ENCODE results near the gene TIGD6.

DNA sequence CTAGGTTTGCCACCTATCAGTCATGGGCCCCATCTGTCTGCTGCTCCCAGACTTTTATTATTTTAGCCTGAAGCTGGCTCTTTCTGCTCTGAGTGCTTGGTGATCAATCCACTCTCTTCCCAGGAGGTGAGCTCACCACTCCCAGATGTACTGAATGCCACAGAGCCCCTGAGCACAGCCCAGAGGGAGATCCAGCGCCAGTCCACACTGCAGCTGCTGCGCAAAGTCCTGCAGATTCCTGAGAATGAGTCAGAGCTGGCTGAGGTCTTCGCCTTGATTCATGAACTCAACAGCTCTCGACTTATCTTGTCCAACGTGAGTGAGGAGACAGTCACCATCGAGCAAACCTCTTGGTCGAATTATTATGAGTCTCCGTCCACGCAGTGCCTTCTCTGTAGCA, 36.1 kb upstream of the TIGD6 start:
- TF ChIP-seq CTCF (IDR thresholded peaks at IDR 0.05) = no peak
- no peak for TF ChIP-seq POLR2A (IDR thresholded peaks at IDR 0.05)

All from thyroid gland (tissue), 4 donors.